ENCODE measurements around the gene ZNRF4. TPM values are rescaled to one million over a fixed set of nuclear protein-coding genes. Genes with fewer than 3 reads are reported as not detected.

The ZNRF4 gene
- polyA plus RNA-seq, 1 donor, result not detected

Other genes starting within 250 kb of the ZNRF4 start
- gene PTPRS, start 114.6 kb upstream of the ZNRF4 start, polyA plus RNA-seq (ENCODE audit: insufficient read length), result 71.2 TPM
- 0.63 TPM for gene TINCR, start 112.5 kb downstream of the ZNRF4 start, polyA plus RNA-seq (ENCODE audit: insufficient read length)
- 118 TPM for gene SAFB2, start 167.4 kb downstream of the ZNRF4 start, polyA plus RNA-seq (ENCODE audit: insufficient read length)
- 192 TPM for gene SAFB, start 167.7 kb downstream of the ZNRF4 start, polyA plus RNA-seq (ENCODE audit: insufficient read length)
- gene MICOS13, start 225.1 kb downstream of the ZNRF4 start, polyA plus RNA-seq (ENCODE audit: insufficient read length), result 28.9 TPM
- gene HSD11B1L, start 225.6 kb downstream of the ZNRF4 start, polyA plus RNA-seq (ENCODE audit: insufficient read length), result 8.9 TPM
- 513 TPM for gene RPL36, start 234.9 kb downstream of the ZNRF4 start, polyA plus RNA-seq (ENCODE audit: insufficient read length)

All from left kidney (tissue), 1 donor.